DMS153 (cell line): ENCODE measurements around the gene HTR2C.
A peak's percentile ranks its signal among the peaks of the same experiment; 100 is the strongest.
"Not testable (repeated sequence)": the region's sequence is repeated elsewhere in the genome, so short reads cannot be mapped to it uniquely, and the experiment has no call there.

Source experiments
- DNase-seq: peaks from one replicate; lab custom pipeline; 2025; lab: John Stamatoyannopoulos, UW

The HTR2C gene

DNA sequence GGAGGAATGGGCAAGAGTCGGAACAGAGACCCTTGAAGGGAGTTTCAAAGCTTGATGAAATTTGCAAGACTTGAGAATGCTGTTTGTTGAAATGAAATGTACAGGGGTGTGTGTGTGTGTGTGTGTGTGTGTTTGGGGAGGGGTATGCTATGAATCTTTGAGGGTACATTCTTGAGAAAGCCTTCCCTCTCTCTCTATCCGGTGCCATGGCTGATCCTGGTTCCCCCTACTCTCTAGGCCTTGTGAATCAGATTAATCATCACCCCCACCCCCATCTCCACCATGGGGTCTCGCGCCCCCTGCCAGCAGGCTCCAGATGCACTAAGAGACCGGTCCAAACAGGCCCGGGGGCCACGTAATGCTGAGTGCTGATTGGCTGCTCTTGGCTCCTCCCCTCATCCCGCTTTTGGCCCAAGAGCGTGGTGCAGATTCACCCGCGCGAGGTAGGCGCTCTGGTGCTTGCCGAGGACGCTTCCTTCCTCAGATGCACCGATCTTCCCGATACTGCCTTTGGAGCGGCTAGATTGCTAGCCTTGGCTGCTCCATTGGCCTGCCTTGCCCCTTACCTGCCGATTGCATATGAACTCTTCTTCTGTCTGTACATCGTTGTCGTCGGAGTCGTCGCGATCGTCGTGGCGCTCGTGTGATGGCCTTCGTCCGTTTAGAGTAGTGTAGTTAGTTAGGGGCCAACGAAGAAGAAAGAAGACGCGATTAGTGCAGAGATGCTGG is at the start of gene HTR2C:
Gene HTR2C (plus strand): TSS at position 441 of the 729 bp plus-strand sequence. CDS start 142,851 bp downstream, outside the sequence.
- DNase-seq = no peak

DNA sequence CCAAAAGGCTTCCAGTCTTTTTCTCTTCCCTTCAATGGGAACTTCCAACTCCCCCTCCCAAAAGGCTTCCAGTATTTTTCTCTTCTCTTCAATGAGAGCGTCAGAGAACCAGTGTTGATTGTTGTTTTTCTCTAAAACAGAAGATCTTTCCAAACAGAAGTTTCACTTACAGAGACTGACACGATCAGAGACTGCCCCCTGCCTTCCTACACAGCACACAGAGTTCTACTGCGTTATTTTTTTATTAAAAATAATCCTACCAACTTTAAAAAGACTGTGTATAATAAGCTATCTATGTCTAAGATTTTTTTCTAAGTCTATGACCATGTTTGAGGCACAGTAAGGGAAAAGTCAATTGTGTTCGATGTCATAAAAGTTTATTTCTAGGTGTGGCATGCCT is 3.5 kb upstream of the HTR2C start:
- no peak for DNase-seq

DNA sequence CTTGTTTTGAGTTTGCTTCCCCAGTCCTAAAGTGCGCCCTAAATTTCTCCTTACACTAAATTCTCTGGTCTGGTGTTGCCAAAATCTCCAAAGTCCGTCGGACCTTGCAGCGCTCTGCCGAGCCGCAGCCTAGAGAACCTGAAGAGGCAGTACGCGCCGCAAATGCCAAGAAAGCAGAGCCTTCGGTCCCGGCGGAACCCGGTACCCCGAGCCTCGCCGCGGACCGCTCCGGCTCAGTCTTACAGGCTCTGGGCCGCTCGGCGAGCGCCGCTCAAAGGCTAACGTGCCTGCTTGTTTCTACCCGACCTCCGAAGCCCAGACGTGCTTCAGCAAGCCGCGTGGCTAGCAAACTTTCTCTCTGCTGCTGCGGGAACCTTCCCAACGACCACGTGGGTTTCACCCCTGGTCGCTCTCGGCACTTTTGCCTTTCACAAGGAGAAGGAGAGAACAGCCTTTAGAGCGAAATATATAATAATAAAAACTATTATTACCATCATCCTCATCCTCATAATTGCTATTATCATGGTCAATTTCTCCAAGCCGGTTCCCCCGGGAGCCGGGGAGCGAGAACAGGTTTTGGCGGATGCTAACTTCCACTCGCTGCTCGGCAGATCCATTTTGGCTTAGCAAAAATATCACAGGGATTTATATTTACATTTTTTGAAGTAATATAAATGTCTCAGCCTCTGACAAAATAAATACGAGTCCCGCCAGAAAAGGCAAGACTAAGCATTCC is 2.2 kb upstream of the HTR2C start:
- no peak for DNase-seq

DNA sequence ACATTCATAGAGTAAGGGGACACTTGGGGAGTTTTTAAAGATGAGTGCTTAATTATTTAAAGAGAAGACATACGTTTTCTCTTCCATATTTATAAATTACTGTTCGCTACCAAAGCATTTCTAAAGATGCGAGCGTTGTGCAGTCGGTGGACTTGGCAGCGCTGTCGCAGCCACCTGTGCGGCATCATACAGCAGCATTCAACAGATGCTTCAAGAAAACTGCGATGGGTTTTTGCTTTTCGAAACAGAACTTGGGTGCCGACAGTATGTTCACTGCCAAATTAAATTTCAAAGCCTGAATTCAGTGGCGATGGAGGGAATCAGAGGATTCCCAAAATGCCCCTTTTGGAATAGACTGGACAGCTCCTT is 1.6 kb upstream of the HTR2C start:
- no peak for DNase-seq

DNA sequence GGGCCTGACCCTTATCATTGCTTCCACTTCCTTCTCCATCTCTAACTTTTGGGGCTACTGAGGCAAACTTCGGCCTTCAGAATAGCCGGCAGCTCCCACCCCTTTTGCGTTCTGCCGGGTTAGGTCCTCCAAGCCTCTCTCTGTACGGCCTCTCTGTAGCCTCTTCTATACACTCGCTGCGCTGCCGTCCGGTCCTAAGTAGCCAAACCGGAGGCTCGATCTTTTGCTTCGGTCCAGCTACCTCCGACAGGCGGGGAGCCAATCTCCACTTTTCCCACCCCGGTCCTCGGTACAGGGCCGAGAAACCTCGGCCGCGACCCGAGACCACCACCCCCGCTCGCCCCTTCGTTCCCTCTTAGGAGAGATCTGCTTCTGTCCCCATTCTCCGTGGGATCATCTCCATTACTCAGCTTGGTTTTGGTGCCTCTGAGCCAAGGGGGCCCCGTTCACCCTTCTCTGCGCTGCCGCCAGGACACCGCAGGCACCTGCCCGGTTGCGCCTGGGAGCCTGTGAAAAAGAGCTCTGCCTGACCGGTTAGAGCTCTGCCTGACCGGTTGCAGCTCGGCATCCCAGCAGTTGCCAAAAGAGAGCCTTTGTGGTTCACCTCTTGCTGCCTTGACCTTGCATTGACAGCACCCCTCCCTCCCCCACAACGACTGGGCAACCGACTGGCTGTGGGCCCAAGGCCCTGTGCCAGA is 1.0 kb upstream of the HTR2C start:
- DNase-seq = no peak

GRCh38 chrX:114584375-114584943 is 573 bp downstream of the HTR2C start:
- DNase-seq = no peak

- DNase-seq = no peak
Observed at GRCh38 chrX:114584983-114585842, 1.3 kb downstream of the HTR2C start.

DNA sequence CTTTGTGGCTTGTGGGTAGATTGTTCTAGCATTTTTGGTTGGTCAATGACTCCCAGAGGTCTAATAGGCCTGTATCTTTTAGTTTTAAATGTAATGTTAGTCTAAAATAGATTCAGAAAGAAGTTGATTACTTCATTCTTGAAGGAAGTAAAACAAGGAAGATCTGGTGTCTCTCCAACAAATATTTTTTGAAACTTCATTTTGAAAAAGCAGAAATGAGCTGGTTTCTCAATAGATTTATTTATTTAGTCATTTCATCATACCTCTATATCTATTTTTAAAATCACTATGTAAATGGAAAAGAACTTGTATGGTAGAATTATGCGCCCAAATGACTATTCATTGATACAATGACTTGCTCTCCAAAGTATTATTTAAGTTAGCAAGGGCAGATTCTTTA is 7.2 kb downstream of the HTR2C start:
- DNase-seq = no peak

DNA sequence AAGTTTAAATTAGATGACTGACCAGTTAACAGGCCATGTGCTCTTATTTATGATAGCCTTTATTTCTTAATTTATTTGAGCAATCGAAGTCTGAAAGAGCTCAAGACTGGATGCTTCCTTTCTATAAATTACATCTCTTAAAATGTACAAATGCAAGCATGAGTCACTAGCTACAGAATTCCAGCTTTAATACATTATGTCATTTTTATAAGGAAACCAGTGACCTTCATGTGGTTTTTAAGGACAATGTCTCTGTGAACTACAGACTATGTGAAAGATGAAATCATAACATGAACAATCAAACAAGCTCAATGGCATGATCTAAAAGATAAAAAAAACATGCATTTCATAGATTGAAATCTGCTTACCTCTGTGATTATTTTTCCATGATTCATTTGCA is 15.4 kb downstream of the HTR2C start:
- DNase-seq = no peak

GRCh38 chrX:114599911-114600310 is 16.0 kb downstream of the HTR2C start:
- DNase-seq = no peak

GRCh38 chrX:114606619-114607018 is 22.7 kb downstream of the HTR2C start:
- DNase-seq = not testable (repeated sequence)

GRCh38 chrX:114611018-114611619 is 27.2 kb downstream of the HTR2C start:
- peak; percentile 1 for DNase-seq

DNA sequence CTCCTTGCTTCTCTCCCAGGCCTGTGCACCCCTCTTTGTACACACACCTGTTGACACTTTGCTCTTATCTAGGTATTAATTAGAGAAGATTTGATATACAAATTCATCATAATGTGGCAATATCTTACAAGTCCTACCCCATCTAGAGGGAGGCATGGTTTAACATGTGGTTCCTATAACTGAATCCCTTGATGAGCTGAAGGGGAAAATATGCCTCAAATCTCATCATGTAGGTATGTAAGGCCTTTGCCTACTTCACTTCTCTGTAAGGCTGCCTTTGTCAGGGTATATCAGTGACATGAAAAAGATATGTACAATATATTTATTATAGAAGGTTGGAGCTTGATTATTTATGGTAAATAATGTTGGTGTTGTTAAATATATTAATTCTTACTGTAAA is 31.9 kb downstream of the HTR2C start:
- no peak for DNase-seq

DNA sequence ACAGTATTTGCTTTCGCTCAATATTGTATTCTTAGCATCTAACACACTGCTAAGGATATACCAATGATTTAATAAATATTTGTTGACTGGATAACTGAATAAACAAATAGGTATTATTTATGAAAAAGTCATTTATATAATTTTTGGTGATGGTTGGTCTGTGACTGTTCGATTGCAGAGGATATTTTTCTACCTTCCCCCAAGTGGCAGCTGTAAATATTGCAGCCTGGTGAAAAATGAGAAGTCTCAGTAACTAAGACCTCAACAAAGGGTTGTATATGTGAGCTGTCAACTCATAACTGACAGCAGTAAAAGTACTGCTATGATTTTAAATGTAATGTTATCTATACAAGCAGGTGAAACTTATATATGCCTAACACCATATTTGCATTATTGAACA is 36.0 kb downstream of the HTR2C start:
- no peak for DNase-seq

DNA sequence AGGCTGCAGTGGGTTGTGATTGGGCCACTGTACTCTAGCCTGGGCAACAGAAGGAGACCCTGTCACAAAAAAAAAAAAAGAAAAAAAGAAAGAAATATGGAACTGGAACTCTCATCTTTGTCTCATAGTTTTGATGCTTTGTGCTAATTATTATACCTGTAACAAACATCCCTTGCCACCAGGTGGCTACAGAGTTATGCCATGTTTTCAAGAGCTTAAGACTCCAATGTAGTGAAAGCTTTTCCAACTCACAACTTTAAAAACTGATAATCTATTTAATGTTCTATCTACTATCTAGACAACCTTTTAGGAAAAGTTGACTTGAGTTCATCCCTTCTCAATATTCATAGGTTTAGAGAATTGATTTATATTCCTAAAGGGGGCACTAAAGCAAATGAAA is 42.4 kb downstream of the HTR2C start:
- DNase-seq = no peak

GRCh38 chrX:114635986-114636385 is 52.1 kb downstream of the HTR2C start:
- DNase-seq = no peak

DNA sequence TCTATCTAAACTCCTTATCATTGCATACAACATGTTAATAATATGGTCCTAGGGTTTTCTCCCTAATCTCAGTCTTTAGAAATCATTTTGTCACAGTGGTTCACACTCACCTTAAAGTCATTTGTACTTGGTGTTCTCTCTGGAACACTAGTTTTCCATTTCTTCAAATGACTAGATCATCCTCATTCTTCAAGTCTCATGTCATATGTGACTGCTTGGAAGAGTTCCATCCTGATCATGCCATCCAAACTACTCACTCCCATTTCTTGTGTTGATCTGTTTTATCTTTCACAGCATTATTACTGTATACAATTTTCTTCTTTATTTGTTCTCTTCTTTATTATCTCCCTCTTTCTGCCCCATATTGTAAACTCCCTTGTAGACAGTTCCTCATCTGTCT is 66.5 kb downstream of the HTR2C start:
- no peak for DNase-seq

DNA sequence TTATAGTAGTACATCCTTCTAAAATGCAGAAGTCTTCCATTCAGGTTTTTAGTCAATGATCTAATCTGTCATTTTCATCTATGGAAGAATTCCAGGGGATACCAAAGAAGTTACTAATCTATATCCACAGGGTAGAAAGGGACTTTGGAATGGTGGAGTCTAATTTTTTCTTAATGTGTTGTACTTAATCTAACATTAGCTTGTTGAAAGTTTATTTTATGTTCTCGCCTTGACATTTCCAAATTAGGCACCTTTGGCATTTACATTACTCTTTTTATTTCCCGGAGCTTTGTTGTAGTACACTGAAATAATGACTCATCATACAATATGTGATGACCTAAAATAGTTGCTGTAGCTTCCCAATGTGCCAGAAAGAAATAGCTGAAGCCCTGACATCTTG is 91.5 kb downstream of the HTR2C start:
- DNase-seq = no peak

DNA sequence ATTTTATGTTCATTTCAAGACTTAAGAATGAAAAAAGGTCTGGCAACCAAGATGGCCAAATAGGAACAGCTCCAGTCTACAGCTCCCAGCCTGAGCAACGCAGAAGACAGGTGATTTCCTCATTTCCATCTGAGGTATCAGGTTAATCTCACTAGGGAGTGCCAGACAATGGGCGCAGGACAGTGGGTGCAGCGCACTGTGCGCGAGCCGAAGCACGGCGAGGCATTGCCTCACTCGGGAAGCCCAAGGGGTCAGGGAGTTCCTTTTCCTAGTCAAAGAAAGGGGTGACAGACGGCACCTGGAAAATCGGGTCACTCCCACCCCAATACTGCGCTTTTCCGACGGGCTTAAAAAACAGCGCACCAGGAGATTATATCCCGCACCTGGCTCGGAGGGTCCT is 116.6 kb downstream of the HTR2C start:
- not testable (repeated sequence) for DNase-seq

- no peak for DNase-seq
Observed at GRCh38 chrX:114709406-114709805, 125.5 kb downstream of the HTR2C start.

DNA sequence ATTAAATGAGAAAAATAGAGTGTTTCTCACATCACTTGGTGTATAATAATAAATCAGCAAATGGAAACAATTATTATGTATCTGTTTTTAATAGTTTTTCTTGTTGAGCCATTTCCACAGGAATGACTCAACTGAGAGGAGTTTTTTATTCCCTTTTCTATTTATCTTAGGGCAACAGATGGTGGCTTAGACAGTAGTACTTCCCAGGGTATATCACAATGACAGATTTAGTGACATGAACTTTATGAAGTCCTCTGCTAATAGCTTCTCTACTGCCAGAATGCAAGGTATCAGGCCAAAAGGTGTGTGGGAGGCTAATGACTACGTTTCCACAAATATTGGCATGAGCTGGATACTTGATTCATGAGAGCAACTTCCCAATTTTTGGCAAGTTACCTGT is 126.7 kb downstream of the HTR2C start:
- DNase-seq = no peak
